COLO668 (cell line): Measurements from ENCODE around the gene MTCH1.

Experiments
- DNase-seq: peaks from one replicate; lab custom pipeline; 2025; ENCODE audit not compliant: unreplicated experiment; lab: John Stamatoyannopoulos, UW

The MTCH1 gene

DNA sequence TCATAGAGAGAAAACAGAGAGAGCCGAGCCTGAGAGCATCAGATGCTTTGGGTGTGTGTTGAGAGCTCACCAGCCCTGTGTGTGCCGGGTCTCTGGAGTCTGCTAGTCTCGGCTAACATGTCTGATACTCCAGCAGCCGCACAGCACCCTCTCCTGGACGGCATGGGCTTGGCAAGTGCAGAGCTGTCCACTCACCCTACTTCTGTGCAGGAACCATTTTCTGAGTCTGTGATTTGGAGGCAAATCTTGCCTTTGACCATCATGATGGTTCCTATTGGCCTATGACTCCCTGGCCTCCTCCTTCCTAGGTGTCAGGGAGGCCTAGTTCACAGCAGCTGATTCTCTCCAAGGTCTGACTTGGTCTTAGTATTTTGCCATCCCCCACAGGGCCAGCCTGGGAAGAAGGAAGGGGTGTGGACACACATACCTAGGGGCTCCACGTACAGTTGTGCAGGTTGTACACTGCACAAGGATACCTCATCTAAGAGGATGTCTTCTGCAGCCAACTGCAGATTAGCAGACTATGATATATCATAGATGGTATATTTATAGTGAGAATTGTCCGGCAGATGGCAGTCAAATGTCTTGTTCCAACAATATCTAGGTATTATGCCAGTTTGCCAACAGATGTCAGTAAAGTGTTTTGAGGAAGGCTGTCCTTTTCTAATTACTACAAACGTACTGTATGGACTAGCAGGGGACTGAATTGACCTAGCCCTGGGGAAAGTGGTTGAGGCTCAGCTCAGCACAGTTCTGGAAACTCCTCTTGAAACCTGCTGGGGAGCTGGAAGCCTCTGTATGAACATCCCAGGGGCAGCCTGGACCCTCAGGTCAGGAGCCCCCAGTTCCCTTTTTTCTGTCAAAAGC, 32.4 kb upstream of the MTCH1 start:
- peak; percentile 74 for DNase-seq

GRCh38 chr6:37017606-37018197, 31.7 kb upstream of the MTCH1 start:
- DNase-seq: no peak

- DNase-seq: no peak
Observed at GRCh38 chr6:37016995-37017394, 31.0 kb upstream of the MTCH1 start.

DNA sequence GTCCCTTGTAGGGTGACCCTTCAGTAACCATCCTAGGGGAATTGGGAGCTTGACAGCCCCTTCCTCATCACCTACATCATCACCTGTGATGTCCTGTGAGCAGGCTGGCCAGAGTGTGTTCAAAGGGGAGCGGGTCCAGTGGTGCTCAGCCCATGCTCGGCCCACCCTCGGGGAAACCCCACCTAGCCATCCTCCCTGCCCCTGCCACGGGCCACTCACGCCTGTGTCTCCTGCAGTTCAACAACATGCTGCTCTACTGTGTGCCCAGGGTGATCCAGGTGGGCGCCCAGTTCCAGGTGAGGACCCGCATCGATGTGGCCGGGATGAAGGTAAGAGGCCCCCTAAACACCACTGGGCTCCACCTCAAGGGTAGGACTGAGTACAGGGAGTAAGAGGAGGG, 29.5 kb upstream of the MTCH1 start:
- DNase-seq: no peak

DNA sequence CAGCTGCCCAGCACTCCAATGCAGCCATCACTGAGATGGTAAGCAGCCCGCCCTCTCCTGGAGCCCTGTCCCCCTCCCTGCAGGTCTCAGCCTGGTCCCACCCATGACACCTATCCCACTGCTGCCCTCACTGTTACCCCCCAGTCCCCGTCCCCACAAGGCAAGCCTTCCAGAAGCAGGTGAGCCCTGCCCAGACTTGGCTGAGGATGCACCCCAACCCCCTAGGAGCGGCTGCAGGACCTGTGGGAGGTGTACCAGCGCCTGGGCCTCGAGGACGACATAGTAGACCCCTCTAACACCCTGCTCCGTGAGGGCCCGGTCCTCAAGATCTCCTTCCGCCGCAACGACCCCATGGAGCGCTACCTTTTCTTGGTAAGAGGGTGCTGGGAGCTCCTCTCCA, 28.7 kb upstream of the MTCH1 start:
- no peak for DNase-seq

DNA sequence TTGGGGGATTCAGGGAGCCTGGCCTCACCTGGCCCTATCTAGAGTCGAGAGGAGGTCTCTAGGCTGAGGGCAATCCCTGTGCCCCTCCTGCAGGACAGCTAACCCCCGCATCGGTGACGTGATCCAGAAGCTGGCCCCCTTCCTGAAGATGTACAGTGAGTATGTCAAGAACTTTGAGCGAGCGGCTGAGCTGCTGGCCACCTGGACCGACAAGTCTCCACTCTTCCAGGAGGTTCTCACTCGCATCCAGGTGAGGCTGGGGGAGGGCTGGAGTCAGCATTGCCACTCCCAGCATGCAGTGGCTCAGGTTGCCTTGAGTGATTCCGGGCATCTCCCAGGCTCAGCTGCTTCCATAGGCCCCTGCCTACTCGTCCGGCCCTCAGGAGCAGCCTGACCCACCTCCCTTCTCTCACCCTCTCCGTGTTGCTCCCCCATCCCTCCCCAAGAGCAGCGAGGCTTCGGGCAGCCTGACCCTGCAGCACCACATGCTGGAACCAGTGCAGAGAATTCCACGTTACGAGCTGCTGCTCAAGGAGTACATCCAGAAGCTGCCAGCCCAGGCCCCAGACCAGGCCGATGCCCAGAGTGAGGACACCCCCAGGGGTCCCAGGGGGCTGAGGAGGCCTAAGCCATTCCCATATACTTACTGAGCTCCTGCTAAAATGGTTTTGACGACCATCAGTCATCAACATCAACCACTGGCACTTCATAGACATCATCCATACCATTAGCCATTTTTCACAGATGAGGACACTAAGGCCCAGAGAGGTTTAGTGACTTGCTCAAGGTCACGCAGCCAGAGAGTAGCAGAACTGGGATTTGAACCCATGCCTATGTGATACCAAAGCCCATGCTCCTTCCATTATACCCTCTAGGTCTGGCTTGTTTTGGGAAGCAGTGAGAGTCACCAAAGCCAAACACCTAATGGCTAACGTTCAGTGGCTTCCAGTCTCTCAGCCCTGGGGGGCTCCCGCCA, 27.8 kb upstream of the MTCH1 start:
- no peak for DNase-seq

GRCh38 chr6:37011656-37012378, 25.8 kb upstream of the MTCH1 start:
- DNase-seq: no peak

GRCh38 chr6:37010402-37010892, 24.5 kb upstream of the MTCH1 start:
- no peak for DNase-seq

DNA sequence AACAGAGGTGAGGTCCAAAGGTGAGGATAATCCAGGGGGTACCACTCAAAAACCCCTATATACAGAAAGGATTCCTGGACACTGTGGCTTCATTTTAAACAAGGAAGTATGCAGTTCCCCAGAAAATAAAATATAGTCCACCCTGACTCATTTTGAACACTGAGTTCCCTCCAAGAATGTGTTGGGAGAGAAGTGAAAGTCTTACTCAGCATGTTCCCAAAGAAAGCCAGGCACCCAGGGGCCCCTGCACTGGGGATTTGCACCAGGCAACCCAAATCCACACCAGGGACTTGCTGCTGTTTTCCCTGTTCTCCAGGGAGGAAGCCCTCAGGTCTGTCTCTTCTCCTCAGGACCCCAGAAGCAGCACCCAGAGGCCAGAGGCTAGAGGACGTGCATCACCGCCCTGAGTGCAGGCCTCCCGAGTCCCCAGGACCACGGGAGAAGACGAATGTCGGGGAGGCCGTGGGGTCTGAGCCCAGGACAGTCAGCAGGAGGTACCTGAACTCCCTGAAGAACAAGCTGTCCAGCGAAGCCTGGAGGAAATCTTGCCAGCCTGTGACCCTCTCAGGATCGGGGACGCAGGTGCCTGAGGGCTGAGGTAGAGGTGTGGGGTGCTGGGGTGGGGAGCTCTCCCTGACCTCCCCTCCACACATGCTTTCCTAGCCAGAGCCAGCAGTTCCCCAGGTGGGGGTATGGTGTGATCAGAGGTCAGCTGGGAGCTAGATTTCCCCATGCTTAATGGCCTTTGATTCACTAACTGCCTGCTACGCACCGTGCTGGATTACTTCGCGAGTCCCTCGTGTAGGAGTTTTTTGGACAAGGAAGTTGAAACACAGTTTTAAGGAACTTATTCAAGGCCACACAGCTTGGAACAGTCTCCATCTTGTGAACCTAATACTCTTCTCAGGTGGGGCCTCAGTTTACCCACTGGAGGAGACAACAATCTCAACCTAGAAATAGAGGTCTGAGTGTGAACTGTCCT, 22.8 kb upstream of the MTCH1 start:
- DNase-seq: no peak

DNA sequence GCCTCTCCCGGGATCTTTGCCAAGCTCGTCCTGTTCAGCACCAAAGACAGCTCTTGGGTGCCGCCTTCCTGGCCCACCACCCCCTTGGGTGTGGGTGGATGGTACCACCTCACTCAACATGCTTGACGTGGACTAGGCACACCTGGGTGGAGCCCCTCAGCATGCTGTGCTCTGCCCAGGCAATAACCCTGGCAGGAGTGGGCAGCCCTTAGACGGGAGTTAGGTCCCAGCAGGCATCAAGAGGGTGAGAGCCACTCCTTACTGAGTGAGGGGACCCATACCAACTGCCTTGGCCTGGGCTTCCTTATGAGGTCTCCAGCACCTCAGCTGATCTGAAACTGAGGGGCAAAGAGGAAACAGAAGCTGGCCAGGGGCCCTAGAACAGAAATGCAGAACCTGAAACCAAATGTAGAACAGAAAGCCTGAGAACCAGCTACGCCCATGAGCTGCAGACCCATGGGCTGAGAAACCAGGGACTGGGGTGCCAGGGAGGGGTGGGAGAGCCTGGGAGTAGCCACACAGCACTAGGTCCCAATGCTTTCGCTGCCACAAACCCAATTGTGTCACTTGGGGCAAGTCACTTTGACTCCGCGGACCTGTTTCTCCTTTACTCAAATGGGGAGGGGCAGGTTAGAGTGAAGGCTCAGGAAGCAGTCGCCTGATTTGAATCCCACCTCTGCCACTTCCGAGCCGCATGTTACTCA, 21.5 kb upstream of the MTCH1 start:
- no peak for DNase-seq

DNA sequence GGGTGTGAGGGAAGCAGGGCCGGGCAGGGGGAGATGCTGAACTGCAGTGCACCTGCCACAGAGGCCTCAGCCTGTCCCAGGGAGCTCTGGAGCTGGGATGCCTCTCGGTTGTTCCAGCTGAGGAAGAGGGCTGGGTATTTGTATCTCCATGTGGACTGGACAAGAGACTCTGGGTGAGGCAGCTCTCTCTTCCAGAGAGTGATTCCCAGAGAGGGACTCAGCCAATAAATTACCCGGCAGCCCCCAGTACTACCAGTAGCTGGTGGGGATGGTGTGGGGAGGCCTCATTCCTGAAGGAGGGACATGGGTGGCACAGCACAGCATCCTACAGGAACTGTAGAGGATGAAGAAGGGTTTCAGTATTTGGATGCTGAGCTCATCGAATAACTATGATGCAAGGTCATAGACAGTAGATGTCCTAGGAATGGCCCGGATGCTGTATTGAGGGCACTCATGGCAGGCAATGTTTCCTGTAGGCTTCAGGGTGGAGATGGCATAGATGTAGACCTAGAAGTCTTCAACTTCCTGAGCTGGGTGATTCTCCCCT, 20.9 kb upstream of the MTCH1 start:
- no peak for DNase-seq

DNA sequence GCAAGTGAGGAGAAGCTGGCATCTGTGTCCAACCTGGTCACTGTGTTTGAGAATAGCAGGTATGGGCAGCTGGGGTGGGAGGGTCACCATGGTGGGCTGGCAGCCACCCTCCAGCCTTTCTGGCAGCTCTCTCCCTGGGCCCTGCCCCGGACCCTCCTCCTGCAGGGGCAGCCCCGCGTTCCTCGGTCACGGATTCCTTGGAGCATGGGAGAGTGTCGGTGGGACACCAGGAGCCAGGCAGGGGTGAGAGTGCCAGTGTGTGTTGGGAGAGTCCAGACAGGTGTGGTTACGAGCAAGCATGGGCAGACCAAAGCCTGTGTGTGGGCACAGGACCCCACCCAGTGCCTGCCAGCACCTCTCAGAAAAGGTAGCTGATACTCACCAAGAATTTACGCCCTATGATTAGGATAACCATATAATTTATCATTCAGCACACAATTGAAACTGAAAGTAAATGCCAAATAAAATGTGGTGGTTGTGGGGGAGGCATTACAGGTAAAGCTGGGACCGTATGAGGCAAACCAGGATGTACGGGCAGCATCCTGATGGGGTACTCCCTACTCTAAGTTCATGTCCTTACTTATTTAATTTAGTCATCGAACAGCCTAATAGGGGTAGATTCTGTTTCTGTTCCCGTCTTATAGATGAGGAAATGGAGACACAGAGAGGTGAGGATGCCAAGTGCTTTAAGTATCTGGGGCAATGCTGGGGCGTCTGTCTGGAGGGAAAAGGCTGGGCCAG, 20.0 kb upstream of the MTCH1 start:
- DNase-seq: no peak

DNA sequence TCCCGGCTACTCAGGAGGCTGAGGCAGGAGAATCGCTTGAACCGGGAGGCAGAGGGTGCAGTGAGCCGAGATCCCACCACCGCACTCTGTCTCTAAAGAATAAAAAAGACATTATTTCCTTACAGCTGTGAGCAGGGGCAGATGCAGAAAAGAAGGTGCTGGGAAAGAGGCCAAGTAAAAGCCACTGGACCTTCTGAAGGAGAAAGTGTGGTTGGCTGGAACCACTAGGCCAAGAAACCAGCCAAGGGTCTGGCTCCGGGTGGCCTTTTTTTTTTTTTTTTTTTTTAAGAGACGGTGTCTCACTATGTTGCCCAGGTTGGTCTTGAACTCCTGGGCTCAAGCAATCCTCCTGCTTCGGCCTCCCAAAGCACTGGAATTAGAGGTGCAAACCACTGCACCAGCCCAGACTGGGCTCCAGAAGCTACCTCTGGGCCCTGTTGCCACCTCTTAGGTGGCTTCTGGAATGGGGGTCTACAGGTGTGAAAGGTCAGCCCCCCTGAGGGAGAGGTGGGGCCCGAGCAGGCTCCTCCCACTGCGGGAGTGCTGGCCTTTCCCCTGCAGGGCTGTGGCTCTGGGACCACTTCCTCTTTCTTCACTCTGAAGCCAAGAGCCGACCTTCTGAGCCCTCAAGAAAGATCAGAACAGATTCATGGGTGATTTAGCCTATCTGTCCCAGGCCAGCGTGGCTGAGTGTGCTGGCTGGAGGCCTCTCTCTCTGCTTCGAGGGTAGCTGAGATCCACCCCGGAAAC, 19.2 kb upstream of the MTCH1 start, which contains the start of gene FGD2:
Gene FGD2 (plus strand): TSS at position 595 of the 750 bp plus-strand sequence. CDS start 163 bp downstream, outside the sequence.
- DNase-seq: no peak

DNA sequence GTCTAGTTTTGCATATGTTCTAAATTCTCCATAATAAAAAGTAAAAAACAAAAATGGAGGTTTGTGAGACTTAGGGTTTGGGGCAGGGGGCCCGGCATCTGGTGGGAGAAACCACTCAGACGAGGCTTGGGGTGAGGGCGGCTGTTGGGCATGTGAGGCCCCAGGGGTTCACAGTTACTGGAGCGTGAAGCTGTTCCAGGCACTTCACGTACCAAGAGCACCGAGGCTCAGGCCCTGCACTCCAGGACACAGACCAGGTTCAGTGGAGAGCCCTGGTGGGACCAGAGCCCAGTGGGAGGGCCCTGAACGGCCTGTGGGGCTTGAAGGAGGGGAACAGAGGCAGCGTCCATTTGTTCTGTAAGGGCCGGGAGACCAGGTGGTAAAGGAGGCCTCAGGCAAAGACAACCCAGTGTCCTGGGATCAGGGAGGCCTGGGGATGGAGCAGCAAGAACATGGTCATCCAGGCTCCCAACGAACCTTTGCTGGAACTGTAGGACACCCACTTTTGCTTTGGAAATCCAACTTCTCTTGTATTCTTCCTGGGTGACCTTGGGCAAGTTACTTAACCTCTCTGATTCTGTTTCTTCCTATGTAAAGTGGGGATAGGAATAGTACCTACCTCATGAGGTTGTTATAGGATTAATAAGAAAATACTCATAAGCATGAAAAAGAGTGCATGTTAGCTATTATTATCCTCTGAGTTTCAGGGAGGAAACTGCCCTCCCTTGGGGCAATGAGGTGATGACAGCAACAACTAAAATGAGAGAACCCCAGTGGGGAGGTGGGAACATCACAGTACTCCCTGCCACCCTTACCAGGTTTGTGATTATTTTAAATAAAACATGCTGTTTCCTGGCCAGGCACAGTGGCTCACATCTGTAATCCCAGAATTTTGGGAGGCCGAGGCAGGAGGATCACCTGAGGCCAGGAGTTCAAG, 18.3 kb upstream of the MTCH1 start:
- no peak for DNase-seq

GRCh38 chr6:36999751-37000125, 13.7 kb upstream of the MTCH1 start:
- DNase-seq: peak; percentile 42
